Parathyroid adenoma (tissue), 2 donors: Measurements from ENCODE around the gene ITGA8.

ENCODE experiments used
- H2AFZ ChIP-seq: fragments of 300-600 bp; sonication (generic); one replicate; pipeline ENCODE4 v1.7.0; 2017; ENCODE audit warnings: antibody characterized with exemption, mild to moderate bottlenecking
- H3K27ac ChIP-seq: fragments of 300-600 bp; sonication (generic); one replicate; pipeline ENCODE4 v1.7.0; 2017
- H3K27me3 ChIP-seq: fragments of 300-600 bp; sonication (generic); one replicate; pipeline ENCODE4 v1.7.0; 2017; ENCODE audit warnings: low read length; ENCODE audit not compliant: control insufficient read depth, insufficient read depth
- H3K36me3 ChIP-seq: fragments of 300-600 bp; sonication (generic); one replicate; pipeline ENCODE4 v1.7.0; 2017; ENCODE audit warnings: low read length; ENCODE audit not compliant: control insufficient read depth, insufficient read depth
- H3K4me1 ChIP-seq: fragments of 300-600 bp; sonication (generic); one replicate; pipeline ENCODE4 v1.7.0; 2017; ENCODE audit warnings: control low read depth
- H3K4me2 ChIP-seq: fragments of 300-600 bp; sonication (generic); one replicate; pipeline ENCODE4 v1.7.0; 2017; ENCODE audit warnings: low read length
- H3K4me3 ChIP-seq: fragments of 300-600 bp; sonication (generic); one replicate; pipeline ENCODE4 v1.7.0; 2017; ENCODE audit warnings: low read depth, low read length
- H3K79me2 ChIP-seq: fragments of 300-600 bp; sonication (generic); one replicate; pipeline ENCODE4 v1.7.0; 2017; ENCODE audit warnings: control low read depth
- H3K9ac ChIP-seq: fragments of 300-600 bp; sonication (generic); one replicate; pipeline ENCODE4 v1.7.0; 2017; ENCODE audit warnings: mild to moderate bottlenecking
- H3K9me3 ChIP-seq: fragments of 300-600 bp; sonication (generic); one replicate; pipeline ENCODE4 v1.7.0; 2017; ENCODE audit warnings: low read length; ENCODE audit not compliant: control insufficient read depth
- CTCF ChIP-seq: fragments of 300-600 bp; sonication (generic); IDR thresholded peaks from one replicate; pipeline ENCODE4 v1.7.0; 2017; ENCODE audit warnings: antibody characterized with exemption, mild to moderate bottlenecking
- donor health status: primary hyperparathyroidism.

Gene ITGA8

DNA sequence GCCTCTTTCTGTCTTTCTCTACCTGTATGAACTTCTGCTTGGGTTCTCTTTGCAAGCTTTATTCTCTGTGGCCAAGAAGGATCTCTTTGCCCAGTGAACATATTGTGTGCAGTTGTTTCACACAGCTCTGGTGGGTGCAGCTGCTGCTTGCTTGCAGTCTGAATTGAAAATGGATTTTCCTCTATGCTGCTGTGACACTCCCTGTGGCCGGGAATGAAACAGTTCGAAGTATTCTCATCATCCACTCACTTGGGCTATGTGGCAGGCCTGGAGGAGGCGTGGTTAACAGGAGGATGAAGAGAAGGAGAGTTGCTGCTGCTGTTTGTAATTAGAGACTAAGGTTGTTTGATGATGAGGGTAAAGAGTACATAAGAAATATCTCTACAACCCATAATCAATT is 28.4 kb upstream of the ITGA8 start:
- H2AFZ ChIP-seq: no peak overlapping the region
- no peaks in the 10 kb centered on the region for H3K79me2 ChIP-seq
- no peak overlapping the region for H3K4me2 ChIP-seq
- no peak overlapping the region for H3K27ac ChIP-seq
- H3K9me3 ChIP-seq: no peaks in the 10 kb centered on the region
- H3K36me3 ChIP-seq: no peaks in the 10 kb centered on the region
- no peaks in the 10 kb centered on the region for H3K27me3 ChIP-seq
- H3K9ac ChIP-seq: no peak overlapping the region
- no peak overlapping the region for H3K4me3 ChIP-seq
- H3K4me1 ChIP-seq: no peaks in the 10 kb centered on the region
- no peak for TF ChIP-seq CTCF

- H3K4me2 ChIP-seq: no peak overlapping the region
- H3K27me3 ChIP-seq: no peaks in the 10 kb centered on the region
- H3K9me3 ChIP-seq: no peaks in the 10 kb centered on the region
- H3K79me2 ChIP-seq: no peaks in the 10 kb centered on the region
- no peak overlapping the region for H3K4me3 ChIP-seq
- H3K9ac ChIP-seq: no peak overlapping the region
- no peaks in the 10 kb centered on the region for H3K36me3 ChIP-seq
- no peak overlapping the region for H2AFZ ChIP-seq
- TF ChIP-seq CTCF: no peak
- H3K4me1 ChIP-seq: no peaks in the 10 kb centered on the region
- no peak overlapping the region for H3K27ac ChIP-seq
These were observed 27.9 kb upstream of the ITGA8 start for GRCh38 chr10:15747632-15748031.

DNA sequence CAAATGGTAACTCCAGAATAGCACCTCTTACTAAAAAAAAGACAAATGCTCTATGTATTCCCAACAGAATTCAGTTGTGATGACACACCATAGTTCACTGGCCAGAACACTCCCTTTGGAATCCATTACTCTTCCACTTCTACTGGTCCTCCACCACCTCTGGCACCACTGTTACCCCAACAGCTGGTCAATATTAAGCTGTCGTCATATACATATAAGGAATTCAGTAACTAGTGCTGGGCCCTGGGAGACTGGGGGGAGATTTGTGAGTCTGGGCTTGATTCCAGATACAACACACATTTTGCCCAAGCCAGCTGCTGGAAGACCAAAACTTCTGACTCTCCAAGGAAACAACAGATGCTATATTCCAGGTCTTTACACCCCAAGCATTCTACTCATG is 26.0 kb upstream of the ITGA8 start:
- Histone ChIP-seq H3K4me2 (no peak overlapping the region), H2AFZ (no peak overlapping the region), H3K36me3 (no peaks in the 10 kb centered on the region), H3K4me3 (no peak overlapping the region), H3K4me1 (no peaks in the 10 kb centered on the region), H3K9ac (no peak overlapping the region), H3K27me3 (no peaks in the 10 kb centered on the region), H3K27ac (no peak overlapping the region), H3K79me2 (no peaks in the 10 kb centered on the region), H3K9me3 (no peaks in the 10 kb centered on the region)
- no peak for TF ChIP-seq CTCF

DNA sequence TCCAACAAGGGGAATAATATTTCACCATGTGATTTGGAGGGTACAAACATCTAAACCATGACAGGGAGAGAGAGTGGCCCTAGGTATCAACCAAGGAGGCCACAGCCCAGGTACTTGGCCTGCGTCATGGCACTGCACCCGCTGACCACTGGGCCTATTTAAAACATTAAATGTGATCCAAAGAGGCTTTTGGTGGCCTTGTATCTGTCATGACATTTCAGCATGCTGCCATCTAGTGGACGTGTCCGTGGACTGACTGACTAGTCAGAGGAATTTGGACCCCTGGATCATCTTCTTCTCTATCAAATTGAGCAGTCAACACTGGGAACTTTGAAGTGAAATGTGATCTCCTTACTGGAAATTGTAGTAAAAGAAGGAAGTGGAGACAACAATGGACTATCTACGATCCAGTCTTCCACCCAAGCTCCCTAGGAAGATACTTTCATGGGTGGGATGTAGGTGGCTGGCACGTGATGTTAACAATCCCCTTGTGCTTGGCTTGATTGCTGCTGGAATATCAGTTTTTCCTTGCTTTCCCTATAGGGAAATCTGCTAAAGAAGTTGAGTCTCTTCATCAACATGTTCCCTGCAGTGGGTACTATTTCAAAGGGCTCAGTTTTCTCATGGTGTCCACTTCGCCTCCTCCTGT is 24.6 kb upstream of the ITGA8 start:
- no peaks in the 10 kb centered on the region for H3K9me3 ChIP-seq
- no peaks in the 10 kb centered on the region for H3K36me3 ChIP-seq
- H3K4me3 ChIP-seq: no peak overlapping the region
- H3K9ac ChIP-seq: no peak overlapping the region
- no peak overlapping the region for H3K27ac ChIP-seq
- H3K27me3 ChIP-seq: no peaks in the 10 kb centered on the region
- TF ChIP-seq CTCF: peak; percentile 70
- H2AFZ ChIP-seq: no peak overlapping the region
- no peaks in the 10 kb centered on the region for H3K4me1 ChIP-seq
- no peak overlapping the region for H3K4me2 ChIP-seq
- H3K79me2 ChIP-seq: no peaks in the 10 kb centered on the region

- Histone ChIP-seq H2AFZ (no peak overlapping the region), H3K4me1 (no peaks in the 10 kb centered on the region), H3K4me3 (no peak overlapping the region), H3K79me2 (no peaks in the 10 kb centered on the region), H3K9me3 (no peaks in the 10 kb centered on the region), H3K27me3 (no peaks in the 10 kb centered on the region), H3K27ac (no peak overlapping the region), H3K9ac (no peak overlapping the region), H3K4me2 (no peak overlapping the region), H3K36me3 (no peaks in the 10 kb centered on the region)
- TF ChIP-seq CTCF: no peak
These were observed 23.7 kb upstream of the ITGA8 start for GRCh38 chr10:15743443-15743842.
